GM19468 (cell line): ENCODE measurements around the gene TSC22D3.

ENCODE experiments used
- ATAC-seq: cut with Tn5 transposase; IDR thresholded peaks from one replicate; pipeline ENCODE4 v1.9.1; 2021; ENCODE audit warnings: mild to moderate bottlenecking, moderate library complexity, moderate number of reproducible peaks; ENCODE audit not compliant: unreplicated experiment; ENCODE audit errors: extremely low read depth

The TSC22D3 gene

DNA sequence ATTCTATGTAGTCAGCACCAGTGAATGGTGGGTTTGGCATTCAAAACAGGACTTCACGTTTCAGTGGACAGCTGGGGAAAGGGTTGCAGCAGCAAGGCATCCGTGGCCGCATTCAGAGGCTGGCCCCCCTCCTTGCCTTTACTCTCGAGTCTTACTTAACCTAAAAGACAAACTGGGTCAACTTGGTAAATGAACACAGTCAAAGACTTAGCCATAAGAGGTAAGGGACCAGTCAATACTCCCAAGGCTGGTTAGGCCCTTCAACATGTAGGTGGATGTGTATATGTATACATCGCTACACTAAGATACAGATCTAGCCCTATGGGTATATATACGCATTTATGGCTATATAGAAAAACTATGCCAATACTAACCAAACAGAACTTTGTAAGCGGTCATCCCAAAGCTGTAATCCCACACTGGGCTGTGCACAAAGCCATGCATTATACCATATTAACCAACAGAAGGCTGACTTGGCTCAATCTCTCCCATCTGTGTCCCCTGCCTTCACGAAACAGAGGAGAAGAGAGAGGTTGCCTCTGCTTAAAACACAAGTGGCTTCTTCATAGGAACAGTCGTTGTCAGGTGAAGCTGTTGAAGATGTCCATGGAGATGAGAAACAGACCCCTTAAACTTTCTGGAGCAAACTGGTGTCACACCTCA is 61.9 kb downstream of the TSC22D3 start:
- no peak for ATAC-seq

GRCh38 chrX:107713203-107713542 is 62.4 kb downstream of the TSC22D3 start:
- ATAC-seq, result no peak

GRCh38 chrX:107712231-107713202 is 63.1 kb downstream of the TSC22D3 start:
- ATAC-seq, result no peak

GRCh38 chrX:107711521-107712181 is 63.9 kb downstream of the TSC22D3 start:
- ATAC-seq, result no peak

- ATAC-seq, result peak; percentile 84
These were observed 64.8 kb downstream of the TSC22D3 start for GRCh38 chrX:107710617-107711391.

- peak; percentile 27 for ATAC-seq
These were observed 66.3 kb downstream of the TSC22D3 start for GRCh38 chrX:107709266-107709806.

- ATAC-seq, result no peak
These were observed 66.8 kb downstream of the TSC22D3 start for GRCh38 chrX:107708762-107709161.

- ATAC-seq, result no peak
These were observed 67.7 kb downstream of the TSC22D3 start for GRCh38 chrX:107707866-107708265.

DNA sequence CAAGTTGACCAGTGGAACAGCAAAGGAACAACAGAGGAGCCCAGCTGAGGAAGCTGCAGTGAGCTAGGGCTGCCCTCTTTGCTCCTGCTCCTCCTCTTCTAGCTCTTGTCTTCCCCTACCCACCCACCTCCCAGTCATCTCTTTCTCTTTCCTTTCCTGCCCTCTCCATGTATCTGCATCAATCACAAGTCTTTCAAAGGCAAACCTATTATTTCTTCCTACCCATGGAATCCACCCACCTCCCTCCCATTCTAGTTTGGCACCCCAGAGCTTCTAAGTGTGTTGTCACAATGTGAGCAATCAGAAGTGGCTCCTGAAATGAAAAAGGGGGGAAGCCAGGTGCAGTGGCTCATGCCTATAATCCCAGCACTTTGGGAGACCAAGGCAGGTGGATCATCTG is 69.3 kb downstream of the TSC22D3 start:
- ATAC-seq, result no peak

DNA sequence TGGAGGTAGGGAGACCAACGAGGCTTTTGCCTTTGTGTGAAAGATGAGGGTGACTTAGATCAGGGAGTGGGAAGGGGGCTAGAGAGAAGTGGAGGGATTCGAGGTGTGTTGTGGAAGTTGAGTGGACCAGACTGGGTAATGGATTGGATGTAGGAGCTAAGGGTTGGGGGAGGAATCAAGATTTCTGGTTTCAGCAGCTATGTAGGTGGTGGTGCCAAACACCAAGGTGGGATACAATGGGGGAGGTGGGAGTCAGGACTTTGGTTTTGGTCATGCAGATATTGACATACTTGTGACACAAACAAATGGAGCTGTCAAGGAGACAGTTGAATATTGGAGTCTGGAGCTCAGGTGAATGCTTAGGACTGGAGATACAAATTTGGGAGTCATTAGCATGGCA is 71.0 kb downstream of the TSC22D3 start:
- ATAC-seq, result no peak

DNA sequence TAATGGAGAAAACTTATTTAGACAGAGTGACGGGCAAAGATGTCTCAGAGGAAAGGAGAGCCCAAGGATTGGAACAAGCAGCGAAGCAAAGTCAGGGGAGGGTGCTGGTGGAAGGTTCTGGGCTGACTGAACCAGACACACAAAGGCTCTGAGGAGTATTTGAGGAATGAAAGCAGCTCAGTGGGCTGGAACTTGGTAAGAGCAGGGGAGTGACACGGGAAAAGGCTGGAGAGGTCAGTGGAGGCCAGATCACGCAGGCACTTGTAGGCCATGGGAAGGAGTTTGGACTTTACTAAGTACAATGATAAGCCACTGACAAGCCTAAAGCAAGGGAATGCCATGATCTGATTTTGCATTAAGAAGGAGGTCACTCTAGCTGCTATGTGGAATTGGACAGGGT is 71.4 kb downstream of the TSC22D3 start:
- ATAC-seq, result no peak

DNA sequence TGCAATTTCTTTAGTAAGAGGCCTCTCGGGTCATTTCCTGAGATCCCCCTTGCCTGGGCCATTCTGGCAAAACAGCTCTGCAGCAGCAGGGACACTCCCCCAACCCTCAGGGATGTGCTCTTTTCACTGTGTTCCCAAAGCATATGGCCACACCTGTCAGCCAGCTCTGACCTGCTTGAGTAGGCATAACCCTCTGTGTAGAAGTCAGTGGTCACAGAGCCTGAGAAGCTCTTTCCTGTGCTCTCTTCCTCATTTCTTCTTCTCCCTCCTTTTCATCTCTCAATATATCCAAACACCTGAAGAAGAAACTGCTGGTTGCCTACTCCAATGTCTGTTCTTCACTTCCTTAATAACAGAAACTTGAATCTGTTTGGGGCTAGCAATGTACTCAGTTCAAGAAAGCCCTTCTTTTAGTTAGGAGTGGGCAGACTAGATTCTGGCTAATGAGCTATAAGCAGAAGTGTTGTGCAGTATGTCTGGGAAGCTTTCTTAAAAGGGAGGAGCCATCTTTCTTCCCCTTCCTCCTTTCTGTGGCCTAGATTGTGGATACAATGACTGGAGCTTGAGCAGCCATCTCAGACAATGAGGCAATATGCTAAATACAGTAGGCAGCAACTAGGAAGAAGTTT is 74.0 kb downstream of the TSC22D3 start:
- peak; percentile 30 for ATAC-seq

- ATAC-seq, result no peak
These were observed 74.8 kb downstream of the TSC22D3 start for GRCh38 chrX:107700790-107701189.

GRCh38 chrX:107700317-107700774 is 75.2 kb downstream of the TSC22D3 start:
- ATAC-seq, result no peak

- ATAC-seq, result no peak
These were observed 76.0 kb downstream of the TSC22D3 start for GRCh38 chrX:107699616-107700015.

- no peak for ATAC-seq
These were observed 84.6 kb downstream of the TSC22D3 start for GRCh38 chrX:107691024-107691448.

GRCh38 chrX:107687445-107687844 is 88.1 kb downstream of the TSC22D3 start:
- ATAC-seq, result no peak

- no peak for ATAC-seq
These were observed 88.8 kb downstream of the TSC22D3 start for GRCh38 chrX:107686792-107687191.

- no peak for ATAC-seq
These were observed 89.6 kb downstream of the TSC22D3 start for GRCh38 chrX:107686026-107686425.
